HG02970 (cell line): Measurements from ENCODE around the gene IAH1.

Experiments
- ATAC-seq: cut with Tn5 transposase; IDR thresholded peaks from one replicate; pipeline ENCODE4 v1.9.1; 2021; ENCODE audit warnings: mild to moderate bottlenecking, moderate library complexity, moderate number of reproducible peaks; ENCODE audit not compliant: unreplicated experiment, low FRiP score

Gene IAH1

DNA sequence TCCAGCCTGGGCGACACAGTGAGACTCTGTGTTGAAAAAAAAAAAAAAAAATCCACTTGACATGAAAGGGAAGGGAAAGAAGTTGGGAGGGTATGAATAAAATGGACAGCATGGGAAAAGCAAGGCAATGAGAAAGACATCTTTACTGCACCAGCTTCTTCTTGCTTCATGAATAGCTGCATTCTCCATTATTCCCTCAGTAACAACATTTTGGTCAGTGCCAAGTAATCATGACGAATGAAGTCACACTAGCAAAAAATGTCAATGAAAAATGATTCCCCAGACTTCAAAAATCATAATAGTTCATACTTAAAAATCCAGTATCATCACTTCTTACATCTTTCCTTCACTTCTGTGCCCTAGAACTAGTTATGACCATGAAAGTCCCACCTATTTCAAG, 50.9 kb downstream of the IAH1 start:
- ATAC-seq, result no peak

DNA sequence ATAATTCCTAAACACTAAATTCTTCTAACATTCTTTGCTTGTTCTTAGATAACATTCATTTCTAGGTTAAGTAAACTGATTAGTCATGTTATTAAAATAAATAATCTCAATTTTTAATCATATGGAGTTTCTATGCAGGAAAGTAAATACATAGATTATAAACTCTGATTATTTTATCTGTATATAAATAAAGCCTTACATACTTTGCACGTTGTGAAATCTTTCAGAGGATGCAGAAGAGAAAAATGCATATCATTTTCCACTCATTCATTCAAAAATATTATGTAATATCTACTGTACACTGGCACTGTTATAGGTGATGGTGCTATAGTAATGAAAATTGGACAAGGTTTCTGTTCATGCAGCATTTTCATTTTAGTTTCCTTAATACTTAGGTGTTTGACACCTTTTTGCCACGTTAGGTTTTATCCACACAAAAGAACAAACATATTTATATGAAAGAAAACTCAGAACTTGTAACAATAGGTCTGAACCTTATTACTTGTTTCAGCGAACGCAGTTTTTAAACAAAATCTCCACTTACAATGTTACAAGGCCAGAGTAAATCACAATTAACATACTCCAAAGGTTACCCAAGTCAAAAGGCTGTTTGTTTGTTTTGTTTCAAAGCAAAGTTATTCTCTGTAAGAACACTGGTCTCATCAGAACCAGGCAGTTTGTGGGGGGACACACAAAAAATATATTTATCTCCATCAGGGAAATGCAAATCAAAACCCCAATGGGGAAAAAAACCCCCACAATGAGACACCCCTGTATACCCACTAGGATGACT, 53.8 kb downstream of the IAH1 start:
- no peak for ATAC-seq

DNA sequence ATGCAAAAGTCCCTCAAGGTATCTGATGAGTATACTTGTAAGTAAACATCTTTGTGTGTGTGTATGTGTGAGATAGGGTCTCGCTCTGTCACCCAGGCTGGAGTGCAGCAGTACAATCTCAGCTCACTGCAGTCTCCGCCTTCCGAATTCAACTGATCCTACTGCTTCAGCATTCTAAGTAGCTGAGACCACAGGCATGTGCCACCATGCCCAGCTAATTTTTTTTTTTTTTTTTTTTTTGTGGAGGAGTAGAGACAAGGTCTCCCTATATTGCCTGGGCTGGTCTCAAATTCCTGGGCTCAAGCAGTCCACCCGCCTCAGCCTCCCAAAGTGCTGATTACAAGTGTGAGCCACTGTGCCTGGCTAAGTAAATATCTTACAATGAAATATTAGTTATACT, 58.1 kb downstream of the IAH1 start:
- ATAC-seq, result no peak

DNA sequence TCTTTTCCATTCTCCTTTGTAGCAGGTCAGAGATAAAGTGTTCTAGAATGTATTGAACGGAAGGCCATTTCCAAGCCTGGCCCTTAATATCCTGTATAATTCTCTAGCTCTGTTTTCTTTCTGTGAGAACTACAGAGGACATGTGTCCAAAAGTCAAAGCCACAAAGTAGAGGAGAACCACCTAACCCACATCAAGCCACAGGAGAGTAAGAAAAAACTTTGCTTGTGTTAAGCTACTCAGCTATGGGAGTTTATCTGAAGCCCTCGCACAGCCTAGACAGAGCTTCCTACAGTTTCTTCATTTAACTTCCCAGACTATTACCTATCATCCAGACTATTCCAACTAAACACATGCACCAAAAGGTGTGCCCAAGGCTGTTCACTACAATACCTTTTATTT, 59.3 kb downstream of the IAH1 start:
- ATAC-seq, result no peak

DNA sequence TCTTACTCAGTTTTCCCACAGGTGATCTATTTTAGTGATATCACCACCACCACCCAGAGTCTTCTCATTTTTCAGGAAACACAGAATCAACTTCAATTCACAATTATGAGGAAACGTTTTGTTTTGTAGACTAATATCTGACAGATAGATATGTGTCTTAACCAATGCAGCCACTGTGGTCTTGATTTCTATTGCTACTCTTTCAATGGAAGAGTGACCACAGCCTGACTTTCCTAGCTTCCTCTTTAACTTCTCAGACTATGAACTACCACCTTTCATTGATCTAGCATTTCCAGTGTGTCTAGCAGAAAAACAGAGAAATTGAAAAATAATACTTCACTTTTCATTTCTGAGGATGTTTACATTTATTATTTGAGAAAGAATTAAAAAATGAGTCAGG, 60.8 kb downstream of the IAH1 start:
- no peak for ATAC-seq

DNA sequence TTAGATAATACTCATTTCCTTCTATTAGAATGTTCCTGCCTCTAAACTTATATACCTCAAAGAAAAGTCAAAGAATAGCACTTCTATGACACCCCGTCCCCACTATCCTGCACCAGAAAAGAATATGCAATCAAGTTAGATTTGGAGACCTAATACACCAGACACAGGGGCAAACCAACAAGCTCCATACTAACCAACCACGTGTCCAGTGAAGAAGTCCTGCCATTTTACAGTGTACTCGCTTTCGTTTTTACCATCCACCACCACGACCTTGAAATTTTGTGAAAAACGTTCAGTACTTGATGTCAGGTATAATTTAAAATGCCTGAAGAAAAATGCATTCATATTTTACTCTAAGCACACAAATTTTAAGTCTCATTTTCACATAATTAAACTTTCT, 62.2 kb downstream of the IAH1 start:
- no peak for ATAC-seq

DNA sequence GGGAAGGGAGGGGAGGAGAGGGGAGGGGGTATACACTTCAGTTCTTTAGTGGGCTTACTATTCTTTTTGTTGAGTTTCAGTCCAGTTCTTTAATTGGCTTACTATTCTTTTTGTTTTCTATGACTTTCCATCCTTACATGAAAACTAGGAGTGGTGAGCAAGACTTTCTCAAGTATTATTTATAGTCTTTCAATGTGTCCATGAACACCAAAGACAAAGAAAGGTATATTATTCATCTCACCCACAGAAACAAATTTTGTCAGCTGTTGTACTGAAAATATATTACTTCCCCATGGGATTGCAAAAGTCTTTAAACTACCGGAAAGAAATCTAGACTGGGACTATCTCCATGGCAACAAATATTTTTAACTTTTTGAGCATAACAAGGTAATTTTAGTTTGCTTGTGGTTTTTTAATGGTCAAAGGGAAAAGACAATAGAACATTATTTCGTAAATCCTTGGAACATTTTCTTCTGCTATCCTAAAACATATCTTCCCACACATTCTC, 63.7 kb downstream of the IAH1 start:
- ATAC-seq, result no peak
